ENCODE data around the gene HDDC3. TPM values are rescaled to one million over a fixed set of nuclear protein-coding genes. Genes with fewer than 3 reads are reported as not detected.

HDDC3 gene
- total and polyA plus RNA-seq, 9 of the 15 experiments (the other 6 are each of a cell fraction or from before 2014, with no cell fraction given) = 14.9 to 55.8 (median 36.9) TPM

- TF ChIP-seq CBX8 (IDR thresholded peaks at IDR 0.05; ENCODE audit: borderline replicate concordance, extremely low read depth, low read depth, low read length, poor library complexity, severe bottlenecking) (no peak), CTBP1 (IDR thresholded peaks at IDR 0.05; ENCODE audit: borderline replicate concordance) (peak; percentile 71; the same call in 1 of the 2 replicates), RAD51 (IDR thresholded peaks at IDR 0.05; ENCODE audit: borderline replicate concordance, low read depth) (peak; percentile 58; the same call in 1 of the 2 replicates), CTCF (IDR thresholded peaks at IDR 0.05 in 2 of 3, conservative IDR thresholded peaks at IDR 0.05 in 1 of 3; ENCODE audit: insufficient read depth in 2 of 3, low read depth in 1 of 3, low read length in 3 of 3) (peak in 2 of 3 experiments; percentile 24 to 31; a peak in 2 of 6 replicates), ZFP36 (IDR thresholded peaks at IDR 0.05; ENCODE audit: low read depth, low read length, partially characterized antibody) (peak; percentile 12), OTX1 (CRISPR knock-in tag; IDR thresholded peaks at IDR 0.05) (no peak), NUFIP1 (IDR thresholded peaks at IDR 0.05; ENCODE audit: partially characterized antibody) (no peak), NONO (IDR thresholded peaks at IDR 0.05; ENCODE audit: low read depth in 2 of 2, low read length in 1 of 2) (no peak), GTF3C2 (IDR thresholded peaks at IDR 0.05; ENCODE audit: borderline replicate concordance, extremely low read depth, insufficient read length) (no peak), ERF (CRISPR knock-in tag; IDR thresholded peaks at IDR 0.05) (no peak), RNF2 (IDR thresholded peaks at IDR 0.05) (no peak; the same call in 1 of the 2 replicates), RCOR1 (IDR thresholded peaks at IDR 0.05; ENCODE audit: borderline replicate concordance in 1 of 2, low read depth in 2 of 2, low read length in 2 of 2) (peak in 1 of 2 experiments; percentile 40; a peak in 1 of 4 replicates), ZNF239 (CRISPR knock-in tag; IDR thresholded peaks at IDR 0.05) (no peak), PBX2 (CRISPR knock-in tag; IDR thresholded peaks at IDR 0.05; ENCODE audit: low read depth) (no peak), PBX2 (tag; conservative IDR thresholded peaks at IDR 0.05; ENCODE audit: low read depth) (0 out of 2 replicates have a peak, but pooled peaks have one; percentile 12), NR2C1 (IDR thresholded peaks at IDR 0.05) (peak; percentile 77), NR2C1 (tag; IDR thresholded peaks at IDR 0.05) (peak; percentile 71), STAG1 (CRISPR knock-in tag; IDR thresholded peaks at IDR 0.05; ENCODE audit: borderline replicate concordance) (no peak), ZNF316 (IDR thresholded peaks at IDR 0.05) (peak; percentile 78), KHSRP (IDR thresholded peaks at IDR 0.05) (no peak)
Measured at GRCh38 chr15:90915808-90916440, 16.4 kb downstream of the HDDC3 start (continued).
